ENCODE results near the gene CLP1.

Gene CLP1

DNA sequence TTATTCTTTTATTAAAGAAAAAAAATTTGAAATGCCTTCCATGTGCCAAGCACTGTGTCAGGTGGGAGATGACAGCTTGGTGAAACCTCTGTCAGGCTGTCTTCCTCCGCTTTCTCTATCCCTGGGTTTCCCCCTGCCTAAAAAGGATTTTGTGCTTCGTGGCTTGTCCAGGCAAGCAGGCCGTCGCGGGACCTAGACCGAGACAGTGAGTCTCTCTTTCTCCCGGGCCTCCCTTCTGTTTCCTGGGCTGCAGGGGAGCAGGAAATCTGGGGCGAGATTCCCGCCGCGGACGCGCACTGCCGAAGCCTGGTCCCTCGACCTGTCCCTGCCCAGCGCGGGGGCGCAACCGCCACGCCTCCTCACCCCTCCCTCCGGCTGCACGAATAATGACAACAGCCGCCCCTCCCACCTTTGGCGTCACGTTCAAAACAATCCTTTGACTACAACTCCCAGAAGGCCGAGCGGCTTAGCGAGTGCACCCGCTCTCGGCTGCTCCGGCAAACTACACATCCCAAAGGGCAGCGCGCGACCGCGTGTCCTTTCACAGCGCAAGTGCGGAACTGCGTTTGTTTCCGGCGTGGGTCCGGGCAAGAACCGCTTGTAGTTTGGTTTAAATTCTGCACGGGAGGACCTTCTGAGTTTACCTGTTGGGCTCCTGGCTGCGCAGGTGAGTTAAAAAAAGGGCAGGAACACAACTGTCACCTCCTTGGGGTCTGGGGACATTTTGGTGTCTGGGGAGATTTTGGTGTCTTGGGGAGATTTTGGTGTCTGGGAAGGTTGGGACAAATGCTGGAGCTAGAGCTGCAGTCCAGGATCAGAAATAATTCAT is at the start of gene CLP1:
Gene CLP1 (plus strand): TSS at position 569 of the 829 bp plus-strand sequence. CDS start 1,715 bp downstream, outside the sequence.
- DNase-seq = peak; percentile 99

DNA sequence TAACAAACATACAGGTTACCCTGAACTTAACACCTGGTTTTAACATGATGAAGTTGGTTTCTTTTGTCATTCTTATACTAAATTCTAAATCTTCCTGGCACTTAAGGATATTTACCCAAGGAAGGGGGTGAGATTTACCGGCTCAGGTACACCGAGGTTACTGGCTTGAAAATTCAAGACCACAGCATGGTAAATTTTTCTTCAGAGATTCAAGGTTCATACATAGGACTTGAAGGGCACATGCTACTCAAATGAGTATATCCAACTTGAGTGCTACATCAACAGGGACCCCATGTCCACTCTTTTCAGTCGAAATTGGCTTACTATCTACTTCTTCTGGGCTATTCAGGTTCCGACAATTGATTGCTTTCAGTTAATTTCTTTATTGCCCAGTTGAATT is 47.4 kb upstream of the CLP1 start:
- DNase-seq = no peak

DNA sequence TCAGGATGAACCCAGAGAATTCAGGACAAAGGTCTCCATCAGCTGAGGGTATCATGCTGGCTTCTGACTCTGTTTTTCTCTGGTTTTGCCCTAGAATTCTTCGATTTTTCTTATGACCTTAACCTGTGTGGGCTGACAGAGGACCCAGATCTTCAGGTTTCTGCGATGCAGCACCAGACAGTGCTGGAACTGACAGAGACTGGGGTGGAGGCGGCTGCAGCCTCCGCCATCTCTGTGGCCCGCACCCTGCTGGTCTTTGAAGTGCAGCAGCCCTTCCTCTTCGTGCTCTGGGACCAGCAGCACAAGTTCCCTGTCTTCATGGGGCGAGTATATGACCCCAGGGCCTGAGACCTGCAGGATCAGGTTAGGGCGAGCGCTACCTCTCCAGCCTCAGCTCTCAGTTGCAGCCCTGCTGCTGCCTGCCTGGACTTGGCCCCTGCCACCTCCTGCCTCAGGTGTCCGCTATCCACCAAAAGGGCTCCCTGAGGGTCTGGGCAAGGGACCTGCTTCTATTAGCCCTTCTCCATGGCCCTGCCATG is 43.3 kb upstream of the CLP1 start:
- DNase-seq = no peak

DNA sequence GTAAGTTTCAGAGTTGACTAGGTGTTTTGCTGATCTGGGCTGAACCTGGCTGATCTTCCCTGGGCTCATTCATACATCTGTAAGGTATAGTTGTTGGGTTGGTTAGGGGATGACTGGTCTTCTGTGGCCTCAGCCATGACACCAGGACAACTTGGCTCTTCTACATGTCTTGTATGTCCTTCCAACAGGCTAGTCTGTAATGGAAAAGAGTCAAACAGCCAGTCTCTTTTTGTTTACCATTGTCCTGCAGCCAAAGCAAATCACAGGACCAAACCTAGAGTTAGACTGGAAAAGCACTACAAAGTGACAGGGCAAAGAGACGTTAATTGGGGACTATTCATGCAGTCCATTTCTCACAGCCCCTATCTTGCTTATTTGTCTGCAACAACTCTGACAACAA is 42.3 kb upstream of the CLP1 start:
- no peak for DNase-seq

DNA sequence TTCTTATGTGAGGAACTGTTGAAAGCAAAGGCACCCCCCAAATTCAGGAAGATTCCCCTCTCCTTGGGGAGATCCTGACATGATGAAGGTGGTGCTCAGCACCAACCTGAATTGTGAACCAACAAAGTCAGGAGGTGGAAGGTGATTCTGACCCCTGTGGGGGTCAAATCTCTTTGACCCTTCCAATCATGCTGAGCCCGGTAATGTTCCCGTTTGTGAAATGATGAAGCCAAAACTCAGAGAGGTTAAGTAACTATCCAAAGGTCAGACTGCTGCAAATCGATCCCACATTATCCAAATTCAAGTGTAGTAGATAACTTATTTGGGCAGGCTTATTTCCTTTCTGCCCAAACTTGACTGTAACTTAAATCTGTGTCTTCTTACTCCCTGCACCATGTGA is 41.0 kb upstream of the CLP1 start:
- no peak for DNase-seq

DNA sequence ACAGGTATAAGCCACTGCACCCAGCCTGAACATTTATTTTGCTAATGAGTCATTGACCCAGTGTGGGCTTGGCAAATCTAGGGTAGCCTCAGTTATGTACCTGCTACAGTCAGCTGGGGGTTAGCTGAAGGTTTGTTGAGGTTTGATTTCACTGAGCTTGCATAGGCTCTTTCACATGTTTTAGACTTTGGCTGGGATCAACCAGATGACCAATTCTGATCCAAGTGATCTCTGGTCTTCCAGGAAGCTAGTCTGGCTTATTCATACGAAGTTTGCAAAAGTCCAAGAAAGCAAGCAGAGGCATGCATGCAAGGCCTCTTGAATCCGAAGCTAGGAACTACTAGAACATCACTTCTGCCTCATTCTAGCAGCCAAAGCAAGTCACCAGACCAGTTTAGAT is 39.1 kb upstream of the CLP1 start:
- no peak for DNase-seq

DNA sequence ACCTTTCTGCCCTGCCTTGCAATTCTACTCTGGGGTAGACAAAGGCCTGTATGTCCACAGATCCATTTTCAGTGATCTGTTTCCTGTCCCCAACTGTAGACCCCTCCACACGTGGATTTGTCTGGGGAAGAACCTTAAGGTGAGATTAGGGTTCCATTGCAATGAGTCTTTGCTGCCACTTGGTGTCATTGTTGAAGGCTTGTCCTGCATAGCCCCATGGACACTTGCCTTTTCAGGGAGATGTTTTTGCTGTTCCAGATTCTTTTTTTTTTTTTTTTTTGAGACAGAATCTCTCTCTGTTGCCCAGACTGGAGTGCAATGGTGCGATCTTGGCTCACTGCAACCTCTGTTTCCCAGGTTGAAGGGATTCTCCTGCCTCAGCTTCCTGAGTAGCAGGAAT is 38.2 kb upstream of the CLP1 start:
- no peak for DNase-seq

DNA sequence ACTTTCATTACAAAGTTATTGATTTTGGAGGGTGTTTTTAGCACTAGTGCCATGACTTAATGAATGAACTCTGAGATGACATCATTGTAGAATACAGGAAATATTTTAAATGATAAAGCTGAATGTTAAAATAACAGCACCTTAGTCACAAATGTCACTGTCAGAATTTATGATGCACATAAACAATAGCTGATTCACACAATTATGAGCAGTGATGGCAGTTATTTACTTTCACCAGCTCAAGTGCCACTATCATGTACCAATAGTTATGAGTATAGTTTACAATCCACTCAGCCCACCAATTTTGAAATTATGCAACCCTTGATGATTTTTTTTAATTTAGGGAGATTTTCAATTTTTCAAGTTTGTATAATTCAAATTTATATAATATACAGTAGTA is 37.1 kb upstream of the CLP1 start:
- DNase-seq = no peak

DNA sequence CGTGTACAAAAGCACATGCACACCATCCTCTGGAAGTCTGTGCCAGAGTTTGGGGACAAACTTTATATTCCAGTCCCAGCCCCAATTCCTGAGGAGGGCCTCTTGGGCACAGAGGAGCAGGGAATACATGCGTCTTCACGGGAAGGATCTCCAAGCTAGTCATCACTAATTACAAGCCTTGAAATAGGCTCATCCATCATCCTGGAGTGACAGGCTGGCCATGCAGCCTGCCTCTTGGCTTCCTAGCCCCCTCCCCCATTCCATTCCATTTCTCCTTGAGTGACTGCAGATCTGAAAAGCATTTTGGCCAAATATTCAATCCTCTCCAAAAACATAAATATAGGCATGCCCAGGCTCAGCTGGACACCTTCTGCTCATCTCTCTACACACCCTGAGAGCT is 35.3 kb upstream of the CLP1 start:
- DNase-seq = no peak

DNA sequence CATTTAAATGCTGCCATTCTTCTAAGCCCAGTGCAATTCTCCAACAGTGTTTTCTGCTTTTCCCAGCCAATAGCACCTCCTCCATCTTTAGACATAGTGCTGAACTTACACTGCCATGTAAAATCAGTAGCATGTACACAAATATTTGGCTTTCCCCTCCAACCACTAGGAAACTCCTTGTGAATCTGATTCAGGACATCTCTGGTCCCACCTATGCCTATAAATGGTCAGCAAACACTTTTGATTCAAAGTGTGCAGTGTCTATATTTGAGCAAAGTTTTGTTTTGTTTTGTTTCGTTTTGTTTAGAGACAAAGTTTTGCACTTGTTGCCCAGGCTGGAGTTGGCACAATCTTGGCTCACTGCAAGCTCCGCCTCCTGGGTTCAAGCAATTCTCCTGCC is 32.7 kb upstream of the CLP1 start:
- DNase-seq = no peak

DNA sequence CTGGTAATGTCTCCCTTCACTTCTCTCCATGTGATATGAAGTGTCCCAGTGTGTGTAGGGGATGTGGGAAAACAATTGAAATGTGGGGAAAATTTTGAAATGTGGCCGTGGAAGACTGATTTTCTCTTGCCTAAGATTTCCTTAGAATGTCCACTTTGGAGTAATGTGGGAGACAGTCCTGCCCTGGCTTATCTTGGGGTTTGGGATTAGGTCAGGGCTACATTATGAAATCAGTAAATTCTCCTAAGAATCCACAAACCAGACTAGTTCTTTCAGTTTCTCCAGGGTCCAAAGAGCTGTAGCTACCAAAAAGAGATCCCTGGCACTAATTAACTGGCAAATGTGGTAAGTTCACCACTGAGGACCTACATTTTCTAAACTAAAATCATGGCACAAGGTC is 30.7 kb upstream of the CLP1 start:
- DNase-seq = no peak

DNA sequence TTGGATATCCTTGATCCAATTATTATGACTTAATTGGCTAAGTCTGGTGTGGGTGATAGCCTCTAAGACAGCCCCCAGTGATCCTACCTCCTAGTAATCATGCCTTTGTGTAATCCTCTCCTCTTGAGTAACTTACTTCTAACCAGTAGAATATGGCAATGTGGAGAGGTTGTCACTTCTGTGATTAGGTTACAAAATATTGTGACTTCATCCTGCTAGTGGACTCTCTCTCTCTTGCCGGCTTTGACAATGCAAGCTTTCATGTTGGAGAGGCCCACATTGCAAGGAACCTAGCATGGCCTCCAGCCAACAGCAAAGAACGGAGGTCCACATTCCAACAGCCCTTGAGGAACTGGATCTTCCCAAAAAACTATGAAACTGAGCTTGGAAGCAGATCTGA is 27.4 kb upstream of the CLP1 start:
- no peak for DNase-seq

DNA sequence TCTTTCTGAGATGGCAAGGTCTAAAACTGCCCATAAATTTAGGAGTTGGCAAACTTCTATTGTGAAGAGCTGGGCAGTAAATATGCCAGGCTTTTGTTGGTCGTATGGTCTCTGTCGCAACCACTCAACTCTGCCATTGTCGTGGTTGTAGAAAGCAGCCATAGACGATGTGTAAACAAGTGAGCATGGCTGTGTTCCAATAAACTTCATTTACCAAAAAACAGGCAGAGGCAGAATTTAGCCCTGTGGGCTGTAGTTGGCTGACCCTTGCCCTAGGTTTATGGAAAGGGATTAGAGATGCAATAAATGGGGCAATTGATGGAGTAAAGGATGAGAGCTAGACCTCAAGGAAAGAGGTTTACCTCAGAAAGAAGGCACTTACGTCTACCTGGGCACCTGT is 25.4 kb upstream of the CLP1 start:
- DNase-seq = no peak

DNA sequence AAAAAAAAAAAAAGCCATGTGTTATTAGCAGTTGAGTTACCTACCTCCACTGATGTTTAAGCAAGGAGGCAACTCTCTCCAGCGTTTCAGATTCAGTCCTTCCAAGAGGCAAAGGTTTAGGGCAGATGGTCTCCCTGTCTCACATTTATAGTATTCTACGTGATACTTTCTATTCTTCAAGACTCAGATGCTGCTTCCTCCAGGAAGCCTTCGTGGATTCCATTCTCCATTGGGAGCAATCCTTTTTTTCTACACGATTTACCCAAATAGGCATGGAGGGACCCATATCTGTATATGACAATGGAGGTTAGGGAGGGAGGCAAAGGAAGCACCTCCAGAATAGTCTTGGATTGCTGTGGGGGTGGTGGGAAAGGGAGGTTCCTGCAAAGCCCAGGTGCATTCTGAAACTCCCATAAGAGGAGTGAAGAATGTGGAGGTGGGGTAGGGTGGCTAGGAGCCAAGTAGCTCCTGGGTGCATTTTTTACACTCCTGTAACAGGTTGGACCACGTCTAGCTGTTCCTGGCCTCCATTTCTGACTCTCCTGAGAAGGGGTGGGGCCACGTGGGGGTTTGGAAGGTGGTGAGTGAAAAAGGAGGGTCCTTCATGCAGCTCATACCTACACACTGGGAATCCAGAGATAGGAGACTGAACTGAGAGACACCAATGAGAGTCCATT is 24.0 kb upstream of the CLP1 start:
- DNase-seq = no peak

DNA sequence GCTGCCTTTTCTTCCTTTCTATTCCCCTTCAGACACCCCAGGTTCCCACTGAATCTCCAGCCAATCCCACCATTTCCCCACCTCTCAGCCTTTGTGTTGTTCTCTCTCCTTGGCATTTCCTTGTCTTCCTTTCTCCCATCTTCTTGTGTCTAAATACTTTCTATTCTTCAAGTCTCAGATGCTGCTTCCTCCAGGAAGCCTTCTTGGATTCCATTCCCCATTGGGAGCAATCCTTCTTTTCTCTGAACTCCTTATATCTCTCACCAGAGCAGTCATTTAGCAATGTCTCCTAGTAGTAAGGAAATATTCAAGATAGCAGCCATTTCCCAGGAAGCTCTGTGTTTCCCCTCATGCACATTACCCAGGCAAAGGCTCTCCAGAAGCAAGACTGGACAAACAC is 23.3 kb upstream of the CLP1 start:
- no peak for DNase-seq

DNA sequence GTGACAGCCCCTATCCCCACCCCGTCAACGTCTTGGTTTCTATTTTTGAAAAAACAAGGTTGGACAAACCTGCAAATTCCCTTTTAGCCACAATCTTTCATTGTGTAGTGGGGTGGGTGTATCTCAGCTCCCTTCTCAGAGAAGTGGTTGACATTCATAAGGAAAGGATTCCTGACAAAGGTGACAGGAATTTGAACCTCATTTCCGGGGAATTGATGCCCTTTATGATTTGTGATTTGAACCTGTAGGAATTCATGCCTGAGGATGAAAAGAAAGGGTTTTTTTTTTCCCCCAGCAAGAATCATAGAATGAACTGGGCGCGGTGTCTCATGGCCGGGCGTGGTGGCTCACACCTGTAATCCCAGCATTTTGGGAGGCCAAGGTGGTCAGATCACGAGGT is 22.3 kb upstream of the CLP1 start:
- DNase-seq = no peak

DNA sequence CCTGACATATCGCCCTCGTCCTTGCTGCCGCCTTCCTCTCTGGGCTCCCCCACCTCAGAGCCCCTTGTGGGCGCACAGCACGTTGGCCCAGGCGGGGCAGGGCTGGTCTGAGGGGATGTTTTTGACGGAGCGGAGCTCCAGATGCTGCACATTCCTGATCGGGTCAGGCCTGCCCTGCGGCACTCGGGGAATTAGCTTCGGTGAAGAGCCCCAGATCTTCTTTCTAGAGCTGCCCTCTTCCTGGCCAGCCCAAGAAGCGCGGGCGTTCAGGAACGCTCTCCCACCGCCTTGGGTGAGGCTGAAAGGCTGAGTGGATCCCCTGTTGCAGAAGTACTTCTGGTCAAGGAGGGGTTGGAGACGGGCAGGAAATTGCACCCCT is 19.9 kb upstream of the CLP1 start:
- no peak for DNase-seq

DNA sequence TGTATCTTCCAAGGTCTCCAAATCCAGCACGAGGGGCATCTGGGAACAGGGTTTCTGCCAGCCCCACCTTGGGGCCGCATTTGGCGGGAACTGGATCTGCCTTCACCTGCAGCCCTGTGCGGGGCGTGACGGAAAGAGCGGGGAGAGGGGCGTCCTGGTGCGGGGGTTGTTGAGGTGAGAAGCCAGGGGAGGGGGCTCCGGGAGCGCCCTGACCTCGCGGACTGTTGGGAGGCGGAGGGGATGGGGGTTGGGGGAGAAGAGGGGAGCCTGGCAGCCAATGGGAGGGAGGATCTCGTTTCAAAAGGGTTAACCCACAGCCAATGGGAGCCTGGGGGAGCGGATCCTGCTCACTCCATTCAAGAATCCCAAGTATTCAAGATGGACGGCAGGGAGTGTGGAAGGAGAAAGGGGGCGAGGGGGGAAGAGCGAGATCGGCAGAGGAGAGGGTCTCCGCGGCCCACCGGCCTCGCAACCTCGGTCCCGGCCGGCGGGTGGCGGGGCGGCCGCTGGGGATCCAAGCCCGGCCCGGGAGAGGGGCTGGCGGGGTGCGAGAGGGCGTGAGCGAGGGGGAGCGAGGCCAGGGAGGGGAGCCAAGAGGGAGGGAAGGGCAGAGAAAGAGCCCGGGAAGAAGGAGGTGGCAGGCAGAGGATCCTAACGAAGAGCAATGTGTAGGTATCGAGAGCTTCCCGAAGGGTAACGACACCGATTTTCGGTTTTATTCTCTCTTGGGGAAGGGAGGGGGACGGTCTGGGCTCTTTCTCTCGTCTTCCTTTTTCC is 19.4 kb upstream of the CLP1 start:
- no peak for DNase-seq

DNA sequence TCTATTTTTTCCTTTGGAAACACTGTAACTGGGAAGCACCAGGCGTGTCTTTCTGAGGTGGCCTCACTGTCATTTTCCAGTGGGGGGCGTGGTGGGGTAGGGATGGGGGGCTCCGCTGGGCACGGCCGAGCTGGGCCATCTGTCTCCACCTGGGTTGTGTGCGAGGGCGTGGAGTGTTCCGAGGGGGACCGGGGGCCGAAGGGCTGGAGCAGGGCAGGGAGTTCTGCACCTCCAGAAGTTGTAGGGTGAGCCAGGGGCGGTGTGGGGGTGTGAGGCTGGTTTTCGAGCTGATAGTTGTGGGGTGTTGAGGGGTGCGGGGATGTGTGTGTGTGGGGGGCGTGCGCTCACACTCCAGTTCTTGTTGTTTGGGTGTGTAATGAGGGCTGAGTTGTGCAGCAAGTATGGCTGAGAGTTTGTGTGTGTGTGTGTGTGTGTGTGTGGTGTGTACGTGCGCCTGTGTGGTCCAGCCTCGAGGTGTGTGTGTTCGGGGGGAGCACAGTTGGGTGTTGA is 18.7 kb upstream of the CLP1 start:
- no peak for DNase-seq

DNA sequence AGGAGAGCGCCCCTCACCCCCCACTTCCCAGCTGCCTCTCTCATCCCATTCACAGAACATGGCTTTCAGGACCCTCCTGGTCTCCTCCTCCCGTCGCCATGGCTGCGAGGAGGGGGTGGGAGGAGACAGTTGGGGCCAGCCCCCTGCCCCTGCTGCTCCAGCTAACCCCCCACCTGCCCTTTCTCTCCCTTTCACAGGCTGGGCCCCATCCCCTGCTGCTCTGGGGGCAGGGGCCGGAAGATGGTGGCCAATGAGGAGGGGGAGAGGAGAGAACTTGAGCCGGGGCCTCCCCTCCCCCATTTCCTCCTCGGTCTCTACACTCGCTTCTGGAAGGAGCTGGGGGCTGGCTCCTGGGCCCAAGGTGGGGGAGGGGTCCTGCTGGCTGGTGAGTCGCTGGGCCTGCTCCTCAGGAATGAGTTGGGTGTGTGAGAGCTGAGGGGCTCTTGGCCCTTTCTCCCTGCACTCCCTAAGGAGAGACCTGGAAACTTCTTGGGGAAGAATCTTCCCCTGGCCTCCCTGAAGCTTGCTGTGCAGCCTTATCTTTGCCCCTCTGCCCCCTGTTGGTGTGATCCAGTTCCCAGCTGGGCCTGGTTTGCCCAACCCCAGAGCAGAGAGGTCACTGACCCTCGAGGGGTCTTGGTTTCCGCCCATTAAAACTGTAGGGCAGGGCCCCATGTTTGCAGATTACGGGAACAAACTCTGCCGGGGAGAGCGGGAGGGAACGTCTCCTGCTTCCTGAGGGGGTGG is 18.1 kb upstream of the CLP1 start:
- DNase-seq = no peak

DNA sequence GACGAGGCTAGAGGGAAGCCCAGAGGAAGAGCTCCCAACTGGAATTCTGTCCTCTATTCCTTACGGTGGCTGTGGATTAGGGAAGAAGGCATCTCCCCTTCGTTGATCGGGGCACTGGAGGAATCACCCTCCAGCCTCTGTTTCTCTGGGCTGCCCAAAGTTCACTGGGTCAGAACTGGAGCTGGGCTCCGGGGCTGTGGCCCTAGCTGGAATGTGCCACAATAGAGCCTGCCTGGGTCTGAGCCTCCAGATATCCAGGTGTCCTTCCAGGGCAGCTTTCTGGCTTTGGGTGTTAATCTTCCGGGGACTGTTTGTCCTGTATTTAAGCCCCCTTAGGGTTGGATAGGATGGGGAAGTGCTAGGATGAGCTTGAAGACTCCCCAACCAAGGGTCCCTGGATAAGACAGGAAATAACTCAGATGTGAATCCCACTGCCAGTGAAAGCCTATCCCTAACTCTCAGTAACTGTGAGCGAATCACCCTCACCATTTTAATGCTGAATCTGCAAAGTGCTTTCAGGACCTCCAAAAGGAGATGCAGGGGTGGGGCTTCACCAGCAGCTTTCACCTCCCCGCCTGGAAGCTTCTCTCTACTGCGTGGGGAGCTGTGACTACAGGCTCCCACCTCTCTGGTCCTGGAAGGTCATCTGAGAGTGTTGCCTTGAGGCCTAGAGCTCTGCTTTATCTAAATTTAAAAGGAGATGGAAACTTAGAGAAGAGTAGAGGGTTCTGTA is 17.3 kb upstream of the CLP1 start:
- DNase-seq = no peak
